Heart right ventricle (tissue), 16 donors: ENCODE data around the gene TAF1B. TPM values are rescaled to one million over a fixed set of nuclear protein-coding genes. Genes with fewer than 3 reads are reported as not detected.
"Not testable (repeated sequence)": the region's sequence is repeated elsewhere in the genome, so short reads cannot be mapped to it uniquely, and the experiment has no call there.

ENCODE experiments used
- ATAC-seq, 8 donors: fragments of 200-7000 bp; cut with Tn5 transposase; one replicate each; pipeline ENCODE4 v1.9.1; 2020; ENCODE audit warnings: mild to moderate bottlenecking in 8 of 8, moderate library complexity in 8 of 8, moderate number of reproducible peaks in 1 of 8
- DNase-seq, 2 donors: peaks; one replicate each; pipeline ENCODE4 v3.0.0-alpha.2; 2020
- H3K27ac ChIP-seq, 10 donors: fragments of 200-600 bp; sonication (generic) in 2 of 10; one replicate each; pipeline versions ENCODE4 v1.5.0 to v1.8.0; 2020 to 2022; ENCODE audit warnings: mild to moderate bottlenecking in 3 of 10
- H3K27me3 ChIP-seq, 7 donors: fragments of 200-600 bp; one replicate each; pipeline ENCODE4 v1.8.0; 2021 to 2022; ENCODE audit warnings: mild to moderate bottlenecking in 2 of 7
- H3K36me3 ChIP-seq, 9 donors: fragments of 200-600 bp; sonication (generic) in 1 of 9; one replicate each; pipeline versions ENCODE4 v1.5.0 to v1.8.0; 2020 to 2022; ENCODE audit warnings: mild to moderate bottlenecking in 2 of 9
- H3K4me1 ChIP-seq, 9 donors: fragments of 200-600 bp; sonication (generic) in 1 of 9; one replicate each; pipeline versions ENCODE4 v1.5.0 to v1.8.0; 2020 to 2022; ENCODE audit warnings: mild to moderate bottlenecking in 4 of 9
- H3K4me3 ChIP-seq, 10 donors: fragments of 200-600 bp; sonication (generic) in 2 of 10; one replicate each; pipeline versions ENCODE4 v1.5.0 to v1.8.0; 2020 to 2022; ENCODE audit warnings: mild to moderate bottlenecking in 7 of 10, moderate library complexity in 2 of 10
- H3K9me3 ChIP-seq, 11 donors: fragments of 200-600 bp in 10 of 11; sonication (generic) in 2 of 11; one replicate each; pipeline versions ENCODE4 v1.5.0 to v1.8.0; 2013 to 2022; ENCODE audit warnings: mild to moderate bottlenecking in 2 of 11, control low read depth in 1 of 11, moderate library complexity in 1 of 11
- CTCF ChIP-seq, 9 donors: fragments of 200-600 bp; sonication (generic) in 2 of 9; IDR thresholded peaks; one replicate each; pipeline versions ENCODE4 v1.5.0 to v1.8.0; 2021 to 2022; ENCODE audit warnings: antibody characterized with exemption in 9 of 9, mild to moderate bottlenecking in 5 of 9, moderate library complexity in 1 of 9
- WGBS, 2 donors: extraction: QIAGEN DNeasy Blood & Tissue Kit; methylation state at CpG; one replicate each; pipeline ENCODE4 v1.1.7; 2013; ENCODE audit warnings: inconsistent platforms in 1 of 2; 5-methylcytosine and 5-hydroxymethylcytosine counted together
- intact Hi-C, 10 donors: fragments of 100-400 bp; cut with DNase I; formaldehyde crosslinking; loops; one replicate each; pipeline versions ENCODE4 v1.11.1 to v1.14.2; 2022
- polyA plus RNA-seq, 2 donors: library from polyadenylated mRNA; stranded (reverse); fragments of 200-250 nt; gene quantifications; one replicate each; pipeline ENCODE4 v1.2.3, GENCODE V29; 2013
- total RNA-seq, 10 donors: library from RNA; stranded (reverse); fragmentation: NEBNext Ultra II Directional in 3 of 10; extraction: Animal tissue kit (Norgen Biotek cat#: 25700) in 3 of 10; gene quantifications; one replicate each; pipeline versions ENCODE4 v1.2.1 to v1.2.4, GENCODE V29; 2021 to 2023
- donor health status: Arrhythmogenic right ventricular cardiomyopathy.
- donor health status: ischemic (EF 13 %, LVEDD 7.1; RV severe dilation, severe dysfunction).
- donor health status: healthy with polysubstance abuse.
- donor health status: DM: no; HTN: yes; CAD: no.
- donor health status: DM: no; HTN: no; CAD: no.
- donor health status: ischemic (EF 25% LVEDD 6.9; RV normal size, moderate dysfunction).
- donor health status: ischemic (EF 25% LVEDD 5.7; RV mildly dilated, moderate dysfunction).
- donor health status: healthy.
- donor health status: DM: yes; HTN: yes; CAD: no.
- donor health status: Ischemic cardiomyopathy.
- donor health status: ischemic (EF 35%, LVEDD 5.7; RV mildly dilated, moderate dysfunction).
- donor health status: nonischemic (EF 11% LVEDD 7.7; RV severe dilation, severe dysfunction).
- donor health status: DM: yes; HTN: yes; CAD: no.
- donor health status: PGD.
- donor health status: ischemic (EF 29% LVEDD 5.4; RV normal size, mild dysfunction).
- donor health status: nonischemic (EF 23%, LVEDD 6.1; RV moderate dilation, normal function).

TAF1B gene
- total and polyA plus RNA-seq, 12 donors = 1.8 to 7.9 (median 4.5) TPM

GRCh38 chr2:9831670-9832069 lies 11.6 kb upstream of the TAF1B start:
- H3K27ac ChIP-seq = no peak overlapping the region
- no peaks in the 10 kb centered on the region for H3K36me3 ChIP-seq
- TF ChIP-seq CTCF (IDR thresholded peaks at IDR 0.05) = no peak
- H3K27me3 ChIP-seq = peaks cover 0 to 22% (median 0%) of the 10 kb centered on the region in 7 donors
- intact Hi-C loops = loop anchor here in 1 of 10 donors (10.0 kb wide), 1 partner anchor 123 kb away; the partner anchor contains the start of gene GRHL1
- H3K4me1 ChIP-seq = no peaks in the 10 kb centered on the region
- H3K4me3 ChIP-seq = no peak overlapping the region
- no peak for ATAC-seq
- WGBS, 2 donors = 57 to 64% methylated on average over 6 of the region's 6 CpGs
- H3K9me3 ChIP-seq = no peaks in the 10 kb centered on the region
- no peak for DNase-seq

- TF ChIP-seq CTCF (IDR thresholded peaks at IDR 0.05) = no peak
- DNase-seq (no peak), ATAC-seq (no peak)
- H3K27ac ChIP-seq = no peak overlapping the region
- 85 to 88% methylated on average over 1 of the region's 1 CpG for WGBS, 2 donors
- no peaks in the 10 kb centered on the region for H3K9me3 ChIP-seq
- no peaks in the 10 kb centered on the region for H3K4me1 ChIP-seq
- no peak overlapping the region for H3K4me3 ChIP-seq
- peaks cover 0 to 20% (median 0%) of the 10 kb centered on the region in 7 donors for H3K27me3 ChIP-seq
- intact Hi-C loops = loop anchor here in 1 of 10 donors (10.0 kb wide), 1 partner anchor 122 kb away; the partner anchor contains the start of gene GRHL1
- H3K36me3 ChIP-seq = no peaks in the 10 kb centered on the region
These were observed 10.7 kb upstream of the TAF1B start for GRCh38 chr2:9832586-9832985.

- intact Hi-C loops = loop anchor here in 1 of 10 donors (10.0 kb wide), 1 partner anchor 120 kb away; the partner anchor contains the start of gene GRHL1
- ATAC-seq, H3K27ac ChIP-seq, DNase-seq, H3K36me3 ChIP-seq, H3K9me3 ChIP-seq, H3K4me1 ChIP-seq, H3K4me3 ChIP-seq: not testable (repeated sequence)
- H3K27me3 ChIP-seq = peaks cover 0 to 10% (median 0%) of the 10 kb centered on the region in 7 donors
- 84 to 90% methylated on average over 1 of the region's 1 CpG for WGBS, 2 donors
These were observed 8.2 kb upstream of the TAF1B start for GRCh38 chr2:9835068-9835467.

GRCh38 chr2:9836074-9836473 lies 7.2 kb upstream of the TAF1B start:
- 74 to 94% methylated on average over 3 of the region's 3 CpGs for WGBS, 2 donors
- no peak overlapping the region for H3K27ac ChIP-seq
- no peak for TF ChIP-seq CTCF (IDR thresholded peaks at IDR 0.05)
- no peaks in the 10 kb centered on the region for H3K4me1 ChIP-seq
- H3K4me3 ChIP-seq = no peak overlapping the region
- ATAC-seq = no peak
- H3K27me3 ChIP-seq = peaks cover 0 to 10% (median 0%) of the 10 kb centered on the region in 7 donors
- no peaks in the 10 kb centered on the region for H3K9me3 ChIP-seq
- H3K36me3 ChIP-seq = no peaks in the 10 kb centered on the region
- DNase-seq = no peak
- intact Hi-C loops = loop anchor here in 1 of 10 donors (10.0 kb wide), 1 partner anchor 119 kb away; the partner anchor contains the start of gene GRHL1

GRCh38 chr2:9836517-9836916 lies 6.8 kb upstream of the TAF1B start:
- no peaks in the 10 kb centered on the region for H3K4me1 ChIP-seq
- 77 to 85% methylated on average over 3 of the region's 3 CpGs for WGBS, 2 donors
- no peak overlapping the region for H3K27ac ChIP-seq
- no peaks in the 10 kb centered on the region for H3K36me3 ChIP-seq
- TF ChIP-seq CTCF (IDR thresholded peaks at IDR 0.05) = no peak
- intact Hi-C loops = loop anchor here in 1 of 10 donors (10.0 kb wide), 1 partner anchor 118 kb away; the partner anchor contains the start of gene GRHL1
- no peak overlapping the region for H3K4me3 ChIP-seq
- peaks cover 0 to 10% (median 0%) of the 10 kb centered on the region in 7 donors for H3K27me3 ChIP-seq
- no peaks in the 10 kb centered on the region for H3K9me3 ChIP-seq
- ATAC-seq (no peak), DNase-seq (no peak)
